ENCODE measurements around the gene GPR12.

- TF ChIP-seq, protein P1, sequence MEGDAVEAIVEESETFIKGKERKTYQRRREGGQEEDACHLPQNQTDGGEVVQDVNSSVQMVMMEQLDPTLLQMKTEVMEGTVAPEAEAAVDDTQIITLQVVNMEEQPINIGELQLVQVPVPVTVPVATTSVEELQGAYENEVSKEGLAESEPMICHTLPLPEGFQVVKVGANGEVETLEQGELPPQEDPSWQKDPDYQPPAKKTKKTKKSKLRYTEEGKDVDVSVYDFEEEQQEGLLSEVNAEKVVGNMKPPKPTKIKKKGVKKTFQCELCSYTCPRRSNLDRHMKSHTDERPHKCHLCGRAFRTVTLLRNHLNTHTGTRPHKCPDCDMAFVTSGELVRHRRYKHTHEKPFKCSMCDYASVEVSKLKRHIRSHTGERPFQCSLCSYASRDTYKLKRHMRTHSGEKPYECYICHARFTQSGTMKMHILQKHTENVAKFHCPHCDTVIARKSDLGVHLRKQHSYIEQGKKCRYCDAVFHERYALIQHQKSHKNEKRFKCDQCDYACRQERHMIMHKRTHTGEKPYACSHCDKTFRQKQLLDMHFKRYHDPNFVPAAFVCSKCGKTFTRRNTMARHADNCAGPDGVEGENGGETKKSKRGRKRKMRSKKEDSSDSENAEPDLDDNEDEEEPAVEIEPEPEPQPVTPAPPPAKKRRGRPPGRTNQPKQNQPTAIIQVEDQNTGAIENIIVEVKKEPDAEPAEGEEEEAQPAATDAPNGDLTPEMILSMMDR (IDR thresholded peaks at IDR 0.05) = no peak
- TF ChIP-seq EZH2 (IDR thresholded peaks at IDR 0.05; ENCODE audit: borderline replicate concordance, insufficient read depth, low read depth, low read length, poor library complexity, severe bottlenecking) = no peak
These were observed 41.1 kb downstream of the GPR12 start for GRCh38 chr13:26719356-26719945.
